Measurements from ENCODE around the gene ZNF22. TPM values are rescaled to one million over a fixed set of nuclear protein-coding genes. Genes with fewer than 3 reads are reported as not detected.

ZNF22 gene
- total RNA-seq, 2 experiments from 2014 or later = 18.7 to 19.5 TPM

GRCh38 chr10:44979281-44980191, 21.2 kb upstream of the ZNF22 start:
- Mint-ChIP-seq H3K4me1 (ENCODE audit: low read depth) (peaks cover 11% of the 10 kb centered on the region), H3K27ac (no peak overlapping the region), H3K9me3 (no peaks in the 10 kb centered on the region), H3K4me3 (no peak overlapping the region), H3K36me3 (ENCODE audit: low read depth) (no peaks in the 10 kb centered on the region), H3K27me3 (ENCODE audit: low read depth) (no peaks in the 10 kb centered on the region)
- intact Hi-C loops (cut with micrococcal nuclease) = loop anchor here (10.0 kb wide), 1 partner anchor 65 kb away; the partner anchor contains the start of gene TMEM72
- no peak for DNase-seq
- CTCF ChIA-PET = interaction anchor here (0.7 to 1.3 kb wide), 6 partner anchors 15 to 47 kb away, joined by 3 to 7 read pairs (median 4); no protein-coding TSS in a partner anchor

- no peak for DNase-seq
- peaks cover 11% of the 10 kb centered on the region for H3K4me1 Mint-ChIP-seq (ENCODE audit: low read depth)
- no peaks in the 10 kb centered on the region for H3K36me3 Mint-ChIP-seq (ENCODE audit: low read depth)
- CTCF ChIA-PET = interaction anchor here (1.1 to 1.3 kb wide), 3 partner anchors 17 to 40 kb away, joined by 3 to 4 read pairs (median 4); no protein-coding TSS in a partner anchor
- no peak overlapping the region for H3K4me3 Mint-ChIP-seq
- no peak overlapping the region for H3K27ac Mint-ChIP-seq
- no peaks in the 10 kb centered on the region for H3K9me3 Mint-ChIP-seq
- H3K27me3 Mint-ChIP-seq (ENCODE audit: low read depth) = no peaks in the 10 kb centered on the region
- intact Hi-C loops (cut with micrococcal nuclease) = no loop called here
Measured at GRCh38 chr10:44980309-44981171, 20.2 kb upstream of the ZNF22 start.

GRCh38 chr10:44981172-44982113, 19.3 kb upstream of the ZNF22 start:
- Mint-ChIP-seq H3K4me1 (ENCODE audit: low read depth) (peaks cover 7% of the 10 kb centered on the region), H3K27me3 (ENCODE audit: low read depth) (no peaks in the 10 kb centered on the region), H3K9me3 (no peaks in the 10 kb centered on the region), H3K36me3 (ENCODE audit: low read depth) (no peaks in the 10 kb centered on the region), H3K4me3 (no peak overlapping the region), H3K27ac (no peak overlapping the region)
- no peak for DNase-seq
- CTCF ChIA-PET = interaction anchor here (1.1 kb wide), 1 partner anchor 18 kb away, joined by 4 read pairs; no protein-coding TSS in a partner anchor
- intact Hi-C loops (cut with micrococcal nuclease) = no loop called here

GRCh38 chr10:44982114-44982460, 18.6 kb upstream of the ZNF22 start:
- Mint-ChIP-seq H3K9me3 (no peaks in the 10 kb centered on the region), H3K27me3 (ENCODE audit: low read depth) (no peaks in the 10 kb centered on the region), H3K36me3 (ENCODE audit: low read depth) (no peaks in the 10 kb centered on the region), H3K4me3 (no peak overlapping the region), H3K27ac (no peak overlapping the region), H3K4me1 (ENCODE audit: low read depth) (peaks cover 7% of the 10 kb centered on the region)
- intact Hi-C loops (cut with micrococcal nuclease) = no loop called here
- CTCF ChIA-PET = interaction anchor here (1.2 kb wide), 1 partner anchor 49 kb away, joined by 4 read pairs; no protein-coding TSS in a partner anchor
- no peak for DNase-seq

- CTCF ChIA-PET = interaction anchor here (1.2 kb wide), 1 partner anchor 49 kb away, joined by 4 read pairs; no protein-coding TSS in a partner anchor
- H3K36me3 Mint-ChIP-seq (ENCODE audit: low read depth) = no peaks in the 10 kb centered on the region
- no peaks in the 10 kb centered on the region for H3K27me3 Mint-ChIP-seq (ENCODE audit: low read depth)
- no peak overlapping the region for H3K4me3 Mint-ChIP-seq
- intact Hi-C loops (cut with micrococcal nuclease) = no loop called here
- no peak overlapping the region for H3K27ac Mint-ChIP-seq
- peaks cover 7% of the 10 kb centered on the region for H3K4me1 Mint-ChIP-seq (ENCODE audit: low read depth)
- DNase-seq = no peak
- H3K9me3 Mint-ChIP-seq = no peaks in the 10 kb centered on the region
Measured at GRCh38 chr10:44982496-44982895, 18.2 kb upstream of the ZNF22 start.

- Mint-ChIP-seq H3K27ac (no peak overlapping the region), H3K36me3 (ENCODE audit: low read depth) (no peaks in the 10 kb centered on the region), H3K4me1 (ENCODE audit: low read depth) (peaks cover 7% of the 10 kb centered on the region), H3K27me3 (ENCODE audit: low read depth) (no peaks in the 10 kb centered on the region), H3K4me3 (no peak overlapping the region), H3K9me3 (no peaks in the 10 kb centered on the region)
- intact Hi-C loops (cut with micrococcal nuclease) = no loop called here
- CTCF ChIA-PET = interaction anchor here (1.0 to 1.2 kb wide), 2 partner anchors 50 kb away, joined by 3 to 4 read pairs; no protein-coding TSS in a partner anchor
- DNase-seq = no peak
Measured at GRCh38 chr10:44983066-44983894, 17.4 kb upstream of the ZNF22 start.

GRCh38 chr10:44983895-44984278, 16.8 kb upstream of the ZNF22 start:
- intact Hi-C loops (cut with micrococcal nuclease) = no loop called here
- no peaks in the 10 kb centered on the region for H3K27me3 Mint-ChIP-seq (ENCODE audit: low read depth)

GRCh38 chr10:44984671-44985101, 16.0 kb upstream of the ZNF22 start:
- no peak for DNase-seq
- intact Hi-C loops (cut with micrococcal nuclease) = no loop called here
- no peak overlapping the region for H3K27ac Mint-ChIP-seq
- no peaks in the 10 kb centered on the region for H3K9me3 Mint-ChIP-seq
- no peaks in the 10 kb centered on the region for H3K36me3 Mint-ChIP-seq (ENCODE audit: low read depth)
- H3K27me3 Mint-ChIP-seq (ENCODE audit: low read depth) = no peaks in the 10 kb centered on the region
- H3K4me3 Mint-ChIP-seq = no peak overlapping the region
- H3K4me1 Mint-ChIP-seq (ENCODE audit: low read depth) = no peaks in the 10 kb centered on the region
- CTCF ChIA-PET = no interaction called here

More at GRCh38 chr10:44983895-44984278, 16.8 kb upstream of the ZNF22 start:
- Mint-ChIP-seq H3K4me1 (ENCODE audit: low read depth) (peaks cover 2% of the 10 kb centered on the region), H3K27ac (no peak overlapping the region), H3K4me3 (no peak overlapping the region), H3K36me3 (ENCODE audit: low read depth) (no peaks in the 10 kb centered on the region), H3K9me3 (no peaks in the 10 kb centered on the region)
- CTCF ChIA-PET = interaction anchor here (1.0 kb wide), 1 partner anchor 51 kb away, joined by 3 read pairs; no protein-coding TSS in a partner anchor
- DNase-seq = no peak

- intact Hi-C loops (cut with micrococcal nuclease) = no loop called here
- Mint-ChIP-seq H3K27ac (no peak overlapping the region), H3K36me3 (ENCODE audit: low read depth) (no peaks in the 10 kb centered on the region), H3K9me3 (no peaks in the 10 kb centered on the region), H3K4me1 (ENCODE audit: low read depth) (no peaks in the 10 kb centered on the region), H3K27me3 (ENCODE audit: low read depth) (no peaks in the 10 kb centered on the region), H3K4me3 (no peak overlapping the region)
- no peak for DNase-seq
- CTCF ChIA-PET = no interaction called here
Measured at GRCh38 chr10:44985175-44985681, 15.5 kb upstream of the ZNF22 start.

GRCh38 chr10:44986179-44986578, 14.5 kb upstream of the ZNF22 start:
- intact Hi-C loops (cut with micrococcal nuclease) = no loop called here
- Mint-ChIP-seq H3K4me1 (ENCODE audit: low read depth) (no peaks in the 10 kb centered on the region), H3K27ac (no peak overlapping the region), H3K9me3 (no peaks in the 10 kb centered on the region), H3K4me3 (no peak overlapping the region), H3K27me3 (ENCODE audit: low read depth) (no peaks in the 10 kb centered on the region), H3K36me3 (ENCODE audit: low read depth) (no peaks in the 10 kb centered on the region)
- CTCF ChIA-PET = interaction anchor here (1.0 kb wide), 1 partner anchor 53 kb away, joined by 3 read pairs; no protein-coding TSS in a partner anchor
- DNase-seq = no peak
